HEK293 (cell line): ENCODE measurements around the gene TICRR.
A peak's percentile ranks its signal among the peaks of the same experiment; 100 is the strongest.

Experiments
- CTCF ChIA-PET: fragments of 350-600 bp; formaldehyde crosslinking; extraction: SDS; loops from one replicate; lab custom pipeline; 2021; ENCODE audit warnings: antibody characterized with exemption; lab: Yijun Ruan, JAX
- POLR2A ChIA-PET: fragments of 300-600 bp; formaldehyde crosslinking; extraction: SDS; loops from one replicate; lab custom pipeline; 2020; ENCODE audit warnings: antibody characterized with exemption, inconsistent platforms; lab: Yijun Ruan, JAX
- H3K27ac ChIP-seq: fragments of 200-500 bp; sonication (Bioruptor generic); 2 replicates; pipeline ENCODE4 v1.5.1; 2014; ENCODE audit warnings: low read depth, low read length, control low read depth, inconsistent platforms; ENCODE audit errors: extremely low read depth
- H3K36me3 ChIP-seq, 2 experiments: fragments of 200-500 bp in 1 of 2; sonication (Bioruptor generic) in 1 of 2; 1 replicate in 1 of 2; 2 replicates in 1 of 2; pipeline ENCODE4 v1.5.1; 2014 to 2017; ENCODE audit warnings: inconsistent platforms in 2 of 2, low read length in 2 of 2; ENCODE audit not compliant: control insufficient read depth in 2 of 2, insufficient read depth in 1 of 2
- H3K4me1 ChIP-seq: fragments of 200-500 bp; sonication (Bioruptor generic); 2 replicates; pipeline ENCODE4 v1.5.1; 2014; ENCODE audit warnings: mild to moderate bottlenecking, low read length, inconsistent platforms; ENCODE audit not compliant: control insufficient read depth, insufficient read depth
- H3K4me3 ChIP-seq: 2 replicates; pipeline ENCODE4 v1.5.1; 2011; ENCODE audit warnings: low read depth, mild to moderate bottlenecking, control low read depth, low read length, moderate library complexity
- H3K9me3 ChIP-seq: fragments of 200-500 bp; sonication (Bioruptor generic); 2 replicates; pipeline ENCODE4 v1.5.1; 2014; ENCODE audit warnings: low read depth, low read length, inconsistent platforms; ENCODE audit not compliant: control insufficient read depth, insufficient read depth
- EGR2 ChIP-seq: fragments of 450-650 bp; formaldehyde crosslinking; IDR thresholded peaks from 2 replicates; pipeline ENCODE4 v1.5.1; 2016; ENCODE audit warnings: low read depth, missing biosample characterization, missing genetic modification characterization
- OSR2 ChIP-seq: fragments of 450-650 bp; formaldehyde crosslinking; IDR thresholded peaks from 2 replicates; pipeline ENCODE4 v1.5.1; 2016; ENCODE audit warnings: missing biosample characterization, missing genetic modification characterization
- PRDM1 ChIP-seq: fragments of 450-650 bp; formaldehyde crosslinking; IDR thresholded peaks from 2 replicates; pipeline ENCODE4; 2016; ENCODE audit warnings: missing biosample characterization, missing genetic modification characterization
- SCRT1 ChIP-seq: fragments of 450-650 bp; formaldehyde crosslinking; IDR thresholded peaks from 2 replicates; pipeline ENCODE4 v1.5.1; 2016; ENCODE audit warnings: missing biosample characterization, missing genetic modification characterization, borderline replicate concordance
- SCRT2 ChIP-seq: fragments of 450-650 bp; formaldehyde crosslinking; IDR thresholded peaks from 2 replicates; pipeline ENCODE4 v1.5.1; 2016; ENCODE audit warnings: missing biosample characterization, missing genetic modification characterization
- TRIM28 ChIP-seq: IDR thresholded peaks from 2 replicates; pipeline ENCODE4 v1.6.1; 2011; ENCODE audit warnings: low read length, control low read depth, borderline replicate concordance
- ZNF114 ChIP-seq: fragments of 450-650 bp; formaldehyde crosslinking; IDR thresholded peaks from 2 replicates; pipeline ENCODE4 v1.5.0; 2017; ENCODE audit warnings: missing biosample characterization, missing genetic modification characterization
- ZNF16 ChIP-seq: fragments of 450-650 bp; formaldehyde crosslinking; IDR thresholded peaks from 2 replicates; pipeline ENCODE4 v1.5.1; 2016; ENCODE audit warnings: low read depth, missing biosample characterization, missing genetic modification characterization
- ZNF19 ChIP-seq: fragments of 450-650 bp; formaldehyde crosslinking; IDR thresholded peaks from 2 replicates; pipeline ENCODE4; 2016; ENCODE audit warnings: missing biosample characterization, missing genetic modification characterization, low read depth
- ZNF24 ChIP-seq: fragments of 450-650 bp; formaldehyde crosslinking; IDR thresholded peaks from 2 replicates; pipeline ENCODE4 v1.5.1; 2016; ENCODE audit warnings: missing biosample characterization, missing genetic modification characterization
- ZNF341 ChIP-seq: fragments of 450-650 bp; formaldehyde crosslinking; IDR thresholded peaks from 2 replicates; pipeline ENCODE4; 2016; ENCODE audit warnings: low read depth, missing biosample characterization, missing genetic modification characterization
- ZNF404 ChIP-seq: fragments of 450-650 bp; formaldehyde crosslinking; IDR thresholded peaks from 2 replicates; pipeline ENCODE4 v1.5.1; 2017; ENCODE audit warnings: missing biosample characterization, missing genetic modification characterization
- ZNF510 ChIP-seq: fragments of 450-650 bp; formaldehyde crosslinking; IDR thresholded peaks from 2 replicates; pipeline ENCODE4 v1.5.1; 2018; ENCODE audit warnings: mild to moderate bottlenecking, missing genetic modification characterization, missing biosample characterization; ENCODE audit not compliant: insufficient replicate concordance
- ZNF521 ChIP-seq: fragments of 450-650 bp; formaldehyde crosslinking; IDR thresholded peaks from 2 replicates; pipeline ENCODE4 v1.5.1; 2017; ENCODE audit warnings: missing biosample characterization, mild to moderate bottlenecking, missing genetic modification characterization
- ZNF629 ChIP-seq: fragments of 450-650 bp; formaldehyde crosslinking; IDR thresholded peaks from 2 replicates; pipeline ENCODE4 v1.5.1; 2017; ENCODE audit warnings: missing biosample characterization, missing genetic modification characterization
- ZNF639 ChIP-seq: fragments of 450-650 bp; formaldehyde crosslinking; IDR thresholded peaks from 2 replicates; pipeline ENCODE4 v1.5.1; 2016; ENCODE audit warnings: missing biosample characterization, missing genetic modification characterization
- ZNF654 ChIP-seq: fragments of 450-650 bp; formaldehyde crosslinking; IDR thresholded peaks from 2 replicates; pipeline ENCODE4 v1.5.1; 2016; ENCODE audit warnings: low read depth, missing biosample characterization, missing genetic modification characterization
- ZSCAN16 ChIP-seq: fragments of 450-650 bp; formaldehyde crosslinking; IDR thresholded peaks from 2 replicates; pipeline ENCODE4 v1.5.1; 2016; ENCODE audit warnings: missing biosample characterization, missing genetic modification characterization
- TF ChIP-seq, protein P1 (sequence below): fragments of 450-650 bp; formaldehyde crosslinking; IDR thresholded peaks from 2 replicates; pipeline ENCODE4 v1.5.1; 2016; ENCODE audit warnings: missing biosample characterization, missing genetic modification characterization
- TF ChIP-seq, protein P2 (sequence below): fragments of 450-650 bp; formaldehyde crosslinking; IDR thresholded peaks from 2 replicates; pipeline ENCODE4 v1.5.1; 2016; ENCODE audit warnings: missing biosample characterization, missing genetic modification characterization
- TF ChIP-seq, protein P3 (sequence below): fragments of 450-650 bp; formaldehyde crosslinking; IDR thresholded peaks from 2 replicates; pipeline ENCODE4 v1.5.1; 2016; ENCODE audit warnings: missing biosample characterization, missing genetic modification characterization, low read depth
- TF ChIP-seq, protein P4 (sequence below): fragments of 450-650 bp; formaldehyde crosslinking; IDR thresholded peaks from 2 replicates; pipeline ENCODE4 v1.5.1; 2016; ENCODE audit warnings: missing biosample characterization, missing genetic modification characterization

The TICRR gene

GRCh38 chr15:89586651-89587050, 11.4 kb downstream of the TICRR start:
- Histone ChIP-seq H3K27ac (no peak overlapping the region), H3K4me1 (no peaks in the 10 kb centered on the region; the same call in 1 of the 2 replicates), H3K9me3 (no peaks in the 10 kb centered on the region), H3K4me3 (no peak overlapping the region), H3K36me3 (peaks cover 94 to 96% of the 10 kb centered on the region in 2 experiments)
- POLR2A ChIA-PET: interaction anchor here (2.8 kb wide), 1 partner anchor 12 kb away, joined by 12 read pairs; the partner anchor contains the start of gene TICRR
- TF ChIP-seq PRDM1 (peak; percentile 4; the same call in 1 of the 2 replicates), SCRT2 (tag by site-specific recombination) (no peak)
- CTCF ChIA-PET: interaction anchor here (0.7 to 1.2 kb wide), 2 partner anchors 229 to 592 kb away, joined by 3 to 4 read pairs; no protein-coding TSS in a partner anchor

DNA sequence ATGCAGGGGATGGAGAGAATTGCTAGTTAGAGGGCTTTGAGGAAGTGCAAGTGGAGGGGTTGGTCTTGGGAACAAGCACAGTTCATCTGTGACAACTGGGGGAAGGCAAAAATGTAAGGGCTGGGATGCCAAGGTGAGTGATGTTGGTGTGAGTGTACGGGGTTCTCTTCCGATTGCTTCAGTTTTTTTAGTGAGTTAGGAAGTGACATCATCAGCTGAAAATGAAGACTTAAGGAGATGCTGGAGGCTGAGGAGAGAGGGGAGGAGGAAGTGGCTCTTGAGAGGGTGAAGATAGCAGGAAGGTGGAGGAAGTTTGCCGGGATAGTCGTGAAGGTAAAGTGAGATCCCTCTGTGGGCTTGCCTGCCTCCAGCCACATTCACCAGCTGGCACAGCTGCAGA, 12.7 kb downstream of the TICRR start:
- Histone ChIP-seq H3K9me3 (no peaks in the 10 kb centered on the region), H3K4me1 (no peaks in the 10 kb centered on the region; the same call in 1 of the 2 replicates), H3K27ac (no peak overlapping the region), H3K36me3 (peaks cover 94 to 97% of the 10 kb centered on the region in 2 experiments), H3K4me3 (no peak overlapping the region)
- CTCF ChIA-PET: interaction anchor here (1.7 kb wide), 1 partner anchor 28 kb away, joined by 7 read pairs; no protein-coding TSS in a partner anchor
- TF ChIP-seq PRDM1 (peak; percentile 28; the same call in 1 of the 2 replicates), EGR2 (tag by site-specific recombination) (no peak), ZNF521 (tag by site-specific recombination) (no peak), ZNF19 (tag by site-specific recombination) (no peak), ZNF510 (tag by site-specific recombination) (no peak), ZNF654 (tag by site-specific recombination) (no peak), ZNF629 (tag by site-specific recombination) (peak; percentile 30; the same call in 1 of the 2 replicates)
- TF ChIP-seq, protein P1, sequence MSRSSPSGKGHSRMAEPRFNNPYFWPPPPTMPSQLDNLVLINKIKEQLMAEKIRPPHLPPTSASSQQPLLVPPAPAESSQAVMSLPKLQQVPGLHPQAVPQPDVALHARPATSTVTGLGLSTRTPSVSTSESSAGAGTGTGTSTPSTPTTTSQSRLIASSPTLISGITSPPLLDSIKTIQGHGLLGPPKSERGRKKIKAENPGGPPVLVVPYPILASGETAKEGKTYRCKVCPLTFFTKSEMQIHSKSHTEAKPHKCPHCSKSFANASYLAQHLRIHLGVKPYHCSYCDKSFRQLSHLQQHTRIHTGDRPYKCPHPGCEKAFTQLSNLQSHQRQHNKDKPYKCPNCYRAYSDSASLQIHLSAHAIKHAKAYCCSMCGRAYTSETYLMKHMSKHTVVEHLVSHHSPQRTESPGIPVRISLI (tag by site-specific recombination): 0 out of 2 replicates have a peak, but pooled peaks have one; percentile 15
- TF ChIP-seq, protein P2, sequence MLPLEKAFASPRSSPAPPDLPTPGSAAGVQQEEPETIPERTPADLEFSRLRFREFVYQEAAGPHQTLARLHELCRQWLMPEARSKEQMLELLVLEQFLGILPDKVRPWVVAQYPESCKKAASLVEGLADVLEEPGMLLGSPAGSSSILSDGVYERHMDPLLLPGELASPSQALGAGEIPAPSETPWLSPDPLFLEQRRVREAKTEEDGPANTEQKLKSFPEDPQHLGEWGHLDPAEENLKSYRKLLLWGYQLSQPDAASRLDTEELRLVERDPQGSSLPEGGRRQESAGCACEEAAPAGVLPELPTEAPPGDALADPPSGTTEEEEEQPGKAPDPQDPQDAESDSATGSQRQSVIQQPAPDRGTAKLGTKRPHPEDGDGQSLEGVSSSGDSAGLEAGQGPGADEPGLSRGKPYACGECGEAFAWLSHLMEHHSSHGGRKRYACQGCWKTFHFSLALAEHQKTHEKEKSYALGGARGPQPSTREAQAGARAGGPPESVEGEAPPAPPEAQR (tag by site-specific recombination): no peak
- TF ChIP-seq, protein P3, sequence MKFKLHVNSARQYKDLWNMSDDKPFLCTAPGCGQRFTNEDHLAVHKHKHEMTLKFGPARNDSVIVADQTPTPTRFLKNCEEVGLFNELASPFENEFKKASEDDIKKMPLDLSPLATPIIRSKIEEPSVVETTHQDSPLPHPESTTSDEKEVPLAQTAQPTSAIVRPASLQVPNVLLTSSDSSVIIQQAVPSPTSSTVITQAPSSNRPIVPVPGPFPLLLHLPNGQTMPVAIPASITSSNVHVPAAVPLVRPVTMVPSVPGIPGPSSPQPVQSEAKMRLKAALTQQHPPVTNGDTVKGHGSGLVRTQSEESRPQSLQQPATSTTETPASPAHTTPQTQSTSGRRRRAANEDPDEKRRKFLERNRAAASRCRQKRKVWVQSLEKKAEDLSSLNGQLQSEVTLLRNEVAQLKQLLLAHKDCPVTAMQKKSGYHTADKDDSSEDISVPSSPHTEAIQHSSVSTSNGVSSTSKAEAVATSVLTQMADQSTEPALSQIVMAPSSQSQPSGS (tag by site-specific recombination): peak; percentile 82
- POLR2A ChIA-PET: interaction anchor here (4.4 kb wide), 1 partner anchor 13 kb away, joined by 27 read pairs; the partner anchor contains the start of gene TICRR

DNA sequence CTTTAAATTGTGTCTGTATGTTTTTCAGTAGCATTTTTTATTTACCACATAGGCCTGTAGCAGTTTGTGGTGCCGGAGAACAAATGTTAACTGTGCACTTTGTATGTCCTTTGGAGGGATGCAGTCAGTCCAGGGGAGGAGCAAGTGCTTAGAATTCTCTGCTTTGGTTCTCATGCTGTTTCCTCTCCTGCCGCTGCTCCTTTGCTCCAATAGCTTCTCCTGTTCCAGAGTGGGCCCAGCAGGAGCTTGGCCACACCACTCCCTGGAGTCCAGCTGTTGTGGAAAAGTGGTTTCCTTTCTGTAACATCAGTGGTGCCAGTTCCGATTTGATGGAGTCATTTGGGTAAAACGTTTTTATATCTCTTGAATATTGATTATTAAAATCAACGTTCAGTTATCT, 16.6 kb downstream of the TICRR start:
- POLR2A ChIA-PET: interaction anchor here (0.7 to 4.4 kb wide), 2 partner anchors 17 to 25 kb away, joined by 3 to 27 read pairs; partner anchors contain the start of gene TICRR
- H3K9me3 ChIP-seq: no peaks in the 10 kb centered on the region
- H3K4me3 ChIP-seq: no peak overlapping the region
- H3K27ac ChIP-seq: no peak overlapping the region
- no peaks in the 10 kb centered on the region for H3K4me1 ChIP-seq
- CTCF ChIA-PET: no interaction called here
- H3K36me3 ChIP-seq: peaks cover 90 to 97% of the 10 kb centered on the region in 2 experiments
- TF ChIP-seq OSR2 (tag by site-specific recombination) (no peak), TRIM28 (no peak), ZNF404 (tag by site-specific recombination) (no peak), ZNF24 (tag by site-specific recombination) (no peak), ZNF341 (tag by site-specific recombination) (peak; percentile 70), ZNF114 (tag by site-specific recombination) (no peak), ZSCAN16 (tag by site-specific recombination) (no peak), SCRT1 (tag by site-specific recombination) (no peak), ZNF16 (tag by site-specific recombination) (no peak), ZNF639 (no peak)
- TF ChIP-seq, protein P4, sequence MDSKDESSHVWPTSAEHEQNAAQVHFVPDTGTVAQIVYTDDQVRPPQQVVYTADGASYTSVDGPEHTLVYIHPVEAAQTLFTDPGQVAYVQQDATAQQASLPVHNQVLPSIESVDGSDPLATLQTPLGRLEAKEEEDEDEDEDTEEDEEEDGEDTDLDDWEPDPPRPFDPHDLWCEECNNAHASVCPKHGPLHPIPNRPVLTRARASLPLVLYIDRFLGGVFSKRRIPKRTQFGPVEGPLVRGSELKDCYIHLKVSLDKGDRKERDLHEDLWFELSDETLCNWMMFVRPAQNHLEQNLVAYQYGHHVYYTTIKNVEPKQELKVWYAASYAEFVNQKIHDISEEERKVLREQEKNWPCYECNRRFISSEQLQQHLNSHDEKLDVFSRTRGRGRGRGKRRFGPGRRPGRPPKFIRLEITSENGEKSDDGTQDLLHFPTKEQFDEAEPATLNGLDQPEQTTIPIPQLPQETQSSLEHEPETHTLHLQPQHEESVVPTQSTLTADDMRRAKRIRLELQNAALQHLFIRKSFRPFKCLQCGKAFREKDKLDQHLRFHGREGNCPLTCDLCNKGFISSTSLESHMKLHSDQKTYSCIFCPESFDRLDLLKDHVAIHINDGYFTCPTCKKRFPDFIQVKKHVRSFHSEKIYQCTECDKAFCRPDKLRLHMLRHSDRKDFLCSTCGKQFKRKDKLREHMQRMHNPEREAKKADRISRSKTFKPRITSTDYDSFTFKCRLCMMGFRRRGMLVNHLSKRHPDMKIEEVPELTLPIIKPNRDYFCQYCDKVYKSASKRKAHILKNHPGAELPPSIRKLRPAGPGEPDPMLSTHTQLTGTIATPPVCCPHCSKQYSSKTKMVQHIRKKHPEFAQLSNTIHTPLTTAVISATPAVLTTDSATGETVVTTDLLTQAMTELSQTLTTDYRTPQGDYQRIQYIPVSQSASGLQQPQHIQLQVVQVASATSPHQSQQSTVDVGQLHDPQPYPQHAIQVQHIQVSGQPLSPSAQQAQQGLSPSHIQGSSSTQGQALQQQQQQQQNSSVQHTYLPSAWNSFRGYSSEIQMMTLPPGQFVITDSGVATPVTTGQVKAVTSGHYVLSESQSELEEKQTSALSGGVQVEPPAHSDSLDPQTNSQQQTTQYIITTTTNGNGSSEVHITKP (tag by site-specific recombination): no peak
